ENCODE results near the gene EXO1.

DNA sequence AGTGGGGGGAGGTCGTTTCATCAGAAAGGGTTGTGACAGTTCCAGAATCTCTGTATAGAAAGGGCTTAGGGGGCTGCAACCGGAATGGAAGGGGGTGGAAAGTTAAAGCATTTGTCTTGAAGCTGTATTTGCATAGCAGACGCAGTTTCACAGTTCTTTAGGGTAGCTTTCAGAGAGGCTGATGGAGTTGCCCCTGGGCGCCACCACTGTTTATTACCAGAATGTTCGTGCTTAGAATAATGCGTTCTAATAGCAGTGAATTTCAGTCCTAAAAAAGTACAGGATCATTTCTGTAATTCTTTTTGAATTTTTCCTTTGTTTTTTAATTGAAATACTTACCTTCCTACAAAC, 1.3 kb downstream of the EXO1 start:
- TF ChIP-seq POLR2A (IDR thresholded peaks at IDR 0.05): no peak
- TF ChIP-seq, protein P1, sequence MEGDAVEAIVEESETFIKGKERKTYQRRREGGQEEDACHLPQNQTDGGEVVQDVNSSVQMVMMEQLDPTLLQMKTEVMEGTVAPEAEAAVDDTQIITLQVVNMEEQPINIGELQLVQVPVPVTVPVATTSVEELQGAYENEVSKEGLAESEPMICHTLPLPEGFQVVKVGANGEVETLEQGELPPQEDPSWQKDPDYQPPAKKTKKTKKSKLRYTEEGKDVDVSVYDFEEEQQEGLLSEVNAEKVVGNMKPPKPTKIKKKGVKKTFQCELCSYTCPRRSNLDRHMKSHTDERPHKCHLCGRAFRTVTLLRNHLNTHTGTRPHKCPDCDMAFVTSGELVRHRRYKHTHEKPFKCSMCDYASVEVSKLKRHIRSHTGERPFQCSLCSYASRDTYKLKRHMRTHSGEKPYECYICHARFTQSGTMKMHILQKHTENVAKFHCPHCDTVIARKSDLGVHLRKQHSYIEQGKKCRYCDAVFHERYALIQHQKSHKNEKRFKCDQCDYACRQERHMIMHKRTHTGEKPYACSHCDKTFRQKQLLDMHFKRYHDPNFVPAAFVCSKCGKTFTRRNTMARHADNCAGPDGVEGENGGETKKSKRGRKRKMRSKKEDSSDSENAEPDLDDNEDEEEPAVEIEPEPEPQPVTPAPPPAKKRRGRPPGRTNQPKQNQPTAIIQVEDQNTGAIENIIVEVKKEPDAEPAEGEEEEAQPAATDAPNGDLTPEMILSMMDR (IDR thresholded peaks at IDR 0.05): no peak

Measured in uterus (tissue), 2 donors.